ENCODE results near the gene KRTAP10-3. TPM values are rescaled to one million over a fixed set of nuclear protein-coding genes. Genes with fewer than 3 reads are reported as not detected.

KRTAP10-3 gene
- total RNA-seq, 2 donors from 2014 or later = not detected

GRCh38 chr21:44508711-44509445, 49.7 kb downstream of the KRTAP10-3 start:
- TF ChIP-seq POLR2A (IDR thresholded peaks at IDR 0.05) (no peak), CTCF (IDR thresholded peaks at IDR 0.05) (no peak)
- no peak for ATAC-seq
- H3K9me3 ChIP-seq = no peaks in the 10 kb centered on the region
- no peak overlapping the region for H3K27ac ChIP-seq
- peaks cover 14% of the 10 kb centered on the region for H3K4me1 ChIP-seq
- intact Hi-C loops (cut with DNase I) = no loop called here
- no peaks in the 10 kb centered on the region for H3K27me3 ChIP-seq
- no peaks in the 10 kb centered on the region for H3K36me3 ChIP-seq (replicated peaks in 1 of 2; ENCODE audit: insufficient read depth in 1 of 2, low read depth in 2 of 2)
- WGBS, 2 donors = 80 to 85% methylated on average over 17 to 30 of the region's 30 CpGs
- no peak overlapping the region for H3K4me3 ChIP-seq
- DNase-seq = no peak

- H3K4me1 ChIP-seq = peaks cover 14% of the 10 kb centered on the region
- no peak overlapping the region for H3K4me3 ChIP-seq
- H3K27me3 ChIP-seq = no peaks in the 10 kb centered on the region
Measured at GRCh38 chr21:44508426-44508710, 50.2 kb downstream of the KRTAP10-3 start.

More at GRCh38 chr21:44508426-44508710, 50.2 kb downstream of the KRTAP10-3 start:
- Histone ChIP-seq H3K27ac (no peak overlapping the region), H3K36me3 (replicated peaks in 1 of 2; ENCODE audit: insufficient read depth in 1 of 2, low read depth in 2 of 2) (no peaks in the 10 kb centered on the region), H3K9me3 (no peaks in the 10 kb centered on the region)
- 78 to 89% methylated on average over 9 of the region's 9 CpGs for WGBS, 2 donors
- ATAC-seq (no peak), DNase-seq (no peak)
- TF ChIP-seq CTCF (IDR thresholded peaks at IDR 0.05) = no peak
- no peak for TF ChIP-seq POLR2A (IDR thresholded peaks at IDR 0.05)
- intact Hi-C loops (cut with DNase I) = no loop called here

Other genes with a start within 250 kb of the KRTAP10-3 start
- gene CFAP410, start 219.4 kb downstream of the KRTAP10-3 start, total RNA-seq = 10 to 100 TPM; 24.6 to 43.8 TPM
- 1 to 10 TPM; 2.1 to 2.3 TPM for gene TRPM2, start 205.2 kb downstream of the KRTAP10-3 start, total RNA-seq
- gene LRRC3, start 103.3 kb downstream of the KRTAP10-3 start, total RNA-seq = 1 to 10 TPM in 1 of 2 donors, under 1 TPM in 1; 0.33 to 1.0 TPM
- not detected for gene KRTAP10-1, start 18.6 kb downstream of the KRTAP10-3 start, total RNA-seq
- gene KRTAP10-2, start 7.3 kb downstream of the KRTAP10-3 start, total RNA-seq = not detected
- gene KRTAP10-4, start 14.9 kb upstream of the KRTAP10-3 start, total RNA-seq = not detected
- gene KRTAP10-5, start 21.8 kb upstream of the KRTAP10-3 start, total RNA-seq = not detected
- not detected for gene KRTAP10-6, start 33.7 kb upstream of the KRTAP10-3 start, total RNA-seq
- gene KRTAP10-7, start 41.8 kb upstream of the KRTAP10-3 start, total RNA-seq = not detected
- not detected for gene KRTAP10-8, start 53.3 kb upstream of the KRTAP10-3 start, total RNA-seq
- not detected for gene KRTAP10-9, start 68.3 kb upstream of the KRTAP10-3 start, total RNA-seq
- not detected for gene KRTAP10-10, start 78.6 kb upstream of the KRTAP10-3 start, total RNA-seq
- not detected for gene KRTAP10-11, start 87.6 kb upstream of the KRTAP10-3 start, total RNA-seq
- gene KRTAP12-4, start 95.9 kb upstream of the KRTAP10-3 start, total RNA-seq = not detected
- gene KRTAP12-3, start 99.1 kb upstream of the KRTAP10-3 start, total RNA-seq = not detected
- not detected for gene KRTAP12-2, start 108.1 kb upstream of the KRTAP10-3 start, total RNA-seq
- not detected for gene KRTAP12-1, start 123.4 kb upstream of the KRTAP10-3 start, total RNA-seq
- gene KRTAP10-12, start 138.4 kb upstream of the KRTAP10-3 start, total RNA-seq = not detected
- gene TSPEAR, start 152.8 kb upstream of the KRTAP10-3 start, total RNA-seq = under 1 TPM in 1 of 2 donors, not detected in 1; 0.52 TPM
- gene UBE2G2, start 243.0 kb upstream of the KRTAP10-3 start, total RNA-seq = 10 to 100 TPM; 61.7 to 64.3 TPM

Data from body of pancreas (tissue), 4 donors.